AG09319 (cell line): ENCODE results near the gene BHMT2.

Experiments used
- DNase-seq: peaks from one replicate; pipeline ENCODE4 v3.0.0-alpha.2; 2010; ENCODE audit warnings: low read depth; ENCODE audit errors: extremely low read depth
- TF ChIP-seq, protein P1 (sequence below): IDR thresholded peaks from 2 replicates; pipeline ENCODE4 v1.5.1; 2011; ENCODE audit warnings: low read depth, mild to moderate bottlenecking, inconsistent platforms, low read length, moderate library complexity

BHMT2 gene

DNA sequence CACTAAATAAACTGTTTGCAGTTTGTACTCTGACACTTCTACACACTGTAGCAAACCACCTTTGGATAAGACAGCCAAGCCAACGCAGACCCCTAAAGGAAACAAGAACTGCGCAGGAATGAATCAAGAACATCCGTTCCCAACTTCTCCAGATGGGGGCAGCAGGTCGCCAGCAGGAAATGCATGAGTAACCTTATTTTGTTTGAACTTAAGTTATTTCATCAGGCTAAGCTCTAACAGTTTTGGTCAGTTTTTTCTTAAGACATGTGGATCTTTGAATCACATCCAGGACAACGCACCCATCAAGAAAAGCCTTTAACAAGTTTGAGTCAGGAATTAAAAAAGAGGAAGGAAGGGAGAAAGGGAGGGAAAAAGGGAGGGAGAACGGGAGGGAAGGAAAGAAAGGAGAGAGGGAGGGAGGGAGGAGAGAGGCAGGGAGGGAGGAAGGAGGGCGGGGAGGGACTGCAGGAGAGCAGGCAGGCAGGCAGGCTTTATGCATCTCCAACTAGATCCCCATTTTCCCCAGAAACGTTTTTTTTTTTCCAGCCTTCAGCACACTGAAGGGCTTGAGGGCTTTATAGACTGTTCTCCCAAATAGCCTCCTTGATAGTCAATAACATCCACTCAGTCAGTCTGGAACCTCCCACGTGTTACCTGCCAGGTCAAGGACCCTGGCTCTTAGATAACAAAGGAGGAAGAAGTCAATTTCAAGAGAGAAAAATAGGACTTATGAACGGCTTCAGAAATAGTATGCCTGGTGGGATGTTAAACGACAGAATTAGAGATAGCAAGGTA, 64.3 kb downstream of the BHMT2 start:
- TF ChIP-seq, protein P1, sequence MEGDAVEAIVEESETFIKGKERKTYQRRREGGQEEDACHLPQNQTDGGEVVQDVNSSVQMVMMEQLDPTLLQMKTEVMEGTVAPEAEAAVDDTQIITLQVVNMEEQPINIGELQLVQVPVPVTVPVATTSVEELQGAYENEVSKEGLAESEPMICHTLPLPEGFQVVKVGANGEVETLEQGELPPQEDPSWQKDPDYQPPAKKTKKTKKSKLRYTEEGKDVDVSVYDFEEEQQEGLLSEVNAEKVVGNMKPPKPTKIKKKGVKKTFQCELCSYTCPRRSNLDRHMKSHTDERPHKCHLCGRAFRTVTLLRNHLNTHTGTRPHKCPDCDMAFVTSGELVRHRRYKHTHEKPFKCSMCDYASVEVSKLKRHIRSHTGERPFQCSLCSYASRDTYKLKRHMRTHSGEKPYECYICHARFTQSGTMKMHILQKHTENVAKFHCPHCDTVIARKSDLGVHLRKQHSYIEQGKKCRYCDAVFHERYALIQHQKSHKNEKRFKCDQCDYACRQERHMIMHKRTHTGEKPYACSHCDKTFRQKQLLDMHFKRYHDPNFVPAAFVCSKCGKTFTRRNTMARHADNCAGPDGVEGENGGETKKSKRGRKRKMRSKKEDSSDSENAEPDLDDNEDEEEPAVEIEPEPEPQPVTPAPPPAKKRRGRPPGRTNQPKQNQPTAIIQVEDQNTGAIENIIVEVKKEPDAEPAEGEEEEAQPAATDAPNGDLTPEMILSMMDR: peak; percentile 82
- DNase-seq: peak; percentile 66

DNA sequence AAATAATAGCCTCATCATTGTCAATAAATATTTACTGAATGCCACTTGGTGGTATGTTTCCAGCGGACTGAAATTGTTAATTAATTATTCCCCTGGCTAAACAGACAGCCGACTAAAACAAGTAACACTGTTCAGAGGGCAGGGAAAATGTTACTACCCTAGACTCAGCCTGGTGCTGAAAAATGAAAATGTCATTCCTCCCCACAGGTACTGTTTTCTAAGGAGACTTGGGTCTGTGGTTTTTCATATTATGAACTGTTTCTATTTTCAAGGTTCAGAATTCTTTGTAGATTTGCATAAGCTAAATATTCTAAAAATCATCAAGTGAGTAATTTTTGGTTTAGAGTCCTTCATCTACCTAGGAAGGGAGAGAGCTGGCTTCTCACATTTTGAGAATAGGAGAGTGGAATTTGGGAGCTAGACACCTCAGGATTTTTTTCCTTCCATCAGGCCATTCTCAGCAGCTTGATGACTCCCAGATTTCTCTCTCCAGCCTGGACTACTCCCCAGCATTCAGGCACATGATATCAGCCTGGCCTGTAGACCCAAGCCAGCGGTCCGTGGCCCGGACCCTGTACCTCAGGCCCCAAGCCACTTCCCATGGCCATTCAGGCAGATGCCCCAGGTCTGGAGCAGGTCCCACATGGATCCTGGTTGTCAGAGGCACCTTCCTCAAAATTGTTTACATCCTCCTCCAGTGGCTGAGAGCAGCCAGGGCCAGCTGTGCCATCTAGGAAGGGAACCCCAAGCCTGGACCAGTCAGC, 66.4 kb downstream of the BHMT2 start:
- DNase-seq: no peak
- TF ChIP-seq, protein P1: no peak

DNA sequence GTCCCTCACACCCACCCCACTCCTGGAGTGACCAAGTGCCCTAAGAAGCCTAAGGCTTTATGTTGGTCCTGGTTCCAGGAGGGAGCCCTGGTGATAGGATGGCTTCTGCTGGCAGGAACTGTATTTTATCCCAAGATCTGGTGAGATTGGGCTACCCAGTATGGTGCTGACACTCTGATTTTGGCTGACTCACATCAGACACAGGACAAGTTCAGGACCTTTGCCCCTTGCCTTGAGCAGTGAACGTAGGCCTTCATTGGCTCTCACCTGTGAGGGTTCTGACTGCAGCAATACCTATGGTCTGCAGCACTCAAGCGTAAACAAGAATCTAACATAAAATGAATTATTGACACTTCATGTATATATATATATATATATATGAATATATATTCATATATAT, 67.1 kb downstream of the BHMT2 start:
- TF ChIP-seq, protein P1: no peak
- DNase-seq: no peak
